GM12865 (cell line): ENCODE results near the gene MIER1.
A peak's percentile ranks its signal among the peaks of the same experiment; 100 is the strongest.
"Not testable (repeated sequence)": the region's sequence is repeated elsewhere in the genome, so short reads cannot be mapped to it uniquely, and the experiment has no call there.

Experiments used
- DNase-seq: peaks from one replicate; pipeline ENCODE4 v3.0.0; 2010; ENCODE audit warnings: low read depth
- H3K4me3 ChIP-seq: 2 replicates; pipeline ENCODE4 v1.5.1; 2011; ENCODE audit warnings: mild to moderate bottlenecking, low read depth, low read length, control low read depth
- CTCF ChIP-seq: IDR thresholded peaks from 2 replicates; pipeline ENCODE4 v1.5.1; 2011; ENCODE audit warnings: low read length, control low read depth, low read depth, inconsistent platforms; ENCODE audit not compliant: insufficient read depth; ENCODE audit errors: missing control alignments

MIER1 gene

GRCh38 chr1:66924756-66925557 is at the start of gene MIER1, which contains the start of gene DNAI4:
MIER1 (plus strand) TSS chr1:66924990; CDS start chr1:66925029, 39 bp downstream.
DNAI4 (minus strand) TSS chr1:66924856; CDS start chr1:66924831, 25 bp downstream.
- TF ChIP-seq CTCF, result peak; percentile 24
- H3K4me3 ChIP-seq, result peak within 1 kb of the TSS; percentile 96
- peak; percentile 98 for DNase-seq

DNA sequence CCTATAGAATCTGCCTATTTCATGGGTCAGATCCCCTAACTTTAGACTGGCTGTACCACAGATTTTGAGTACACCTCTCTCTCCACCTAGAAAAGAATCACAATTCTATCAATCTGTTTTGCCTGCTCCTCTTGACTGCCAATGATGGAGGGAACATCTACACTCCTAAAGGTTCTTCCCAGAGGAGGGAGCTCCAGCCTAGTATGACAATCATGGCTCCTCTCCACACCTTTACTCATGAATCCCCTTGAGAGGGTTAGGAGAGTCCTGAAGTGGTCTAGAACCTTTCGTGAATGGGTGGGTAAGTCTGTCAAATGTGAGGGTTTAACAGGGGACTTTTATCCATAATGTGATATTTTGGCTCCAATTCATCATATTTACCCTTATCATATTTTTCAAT is 48.1 kb upstream of the MIER1 start:
- no peak overlapping the region for H3K4me3 ChIP-seq
- DNase-seq, result no peak
- TF ChIP-seq CTCF, result no peak

DNA sequence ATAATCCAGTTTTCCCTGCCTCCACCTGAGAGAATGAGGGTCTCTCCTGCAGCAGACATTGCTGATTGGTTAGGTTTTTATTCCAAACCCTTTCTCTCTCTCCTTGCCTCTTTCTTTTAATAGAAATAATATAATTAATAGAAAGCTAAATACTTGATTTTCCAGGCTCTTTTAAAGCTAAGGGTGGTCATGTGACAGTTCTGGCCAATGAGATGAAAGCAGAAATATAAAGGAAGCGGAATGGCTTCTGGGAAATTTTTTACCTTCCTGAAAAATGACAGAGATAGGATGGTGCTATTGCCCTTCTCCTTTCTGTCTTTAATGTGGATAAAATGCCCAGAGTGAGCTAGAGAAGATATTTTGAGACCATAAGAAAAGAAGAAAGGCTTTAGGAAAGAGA is 35.8 kb upstream of the MIER1 start:
- DNase-seq, result no peak
- no peak for TF ChIP-seq CTCF

DNA sequence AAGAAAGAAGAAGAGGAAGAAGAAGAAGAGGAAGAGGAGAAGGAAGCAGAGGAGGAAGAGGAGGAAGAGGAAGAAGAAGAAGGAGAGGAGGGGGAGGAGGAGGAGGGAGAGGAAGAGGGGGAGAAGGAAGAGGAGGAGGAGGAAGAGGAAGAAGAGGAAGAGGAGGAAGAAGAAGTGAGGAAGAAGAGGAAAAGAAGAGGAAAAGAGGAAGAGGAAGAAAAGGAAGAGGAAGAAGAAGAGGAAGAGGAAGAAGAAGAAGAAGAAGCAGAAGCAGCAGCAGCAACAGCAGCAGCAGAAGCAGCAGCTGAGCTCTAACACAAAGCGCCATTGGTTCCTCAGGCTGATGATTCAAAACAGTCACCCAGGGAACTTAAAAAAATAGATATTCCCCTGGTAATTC is 34.2 kb upstream of the MIER1 start:
- no peak for TF ChIP-seq CTCF

More for the DNA sequence above, 35.8 kb upstream of the MIER1 start:
- no peak overlapping the region for H3K4me3 ChIP-seq

GRCh38 chr1:66893712-66894111 is 31.1 kb upstream of the MIER1 start:
- TF ChIP-seq CTCF, result no peak
- H3K4me3 ChIP-seq, result no peak overlapping the region
- no peak for DNase-seq

More for the DNA sequence above, 34.2 kb upstream of the MIER1 start:
- DNase-seq, result no peak
- H3K4me3 ChIP-seq, result no peak overlapping the region

DNA sequence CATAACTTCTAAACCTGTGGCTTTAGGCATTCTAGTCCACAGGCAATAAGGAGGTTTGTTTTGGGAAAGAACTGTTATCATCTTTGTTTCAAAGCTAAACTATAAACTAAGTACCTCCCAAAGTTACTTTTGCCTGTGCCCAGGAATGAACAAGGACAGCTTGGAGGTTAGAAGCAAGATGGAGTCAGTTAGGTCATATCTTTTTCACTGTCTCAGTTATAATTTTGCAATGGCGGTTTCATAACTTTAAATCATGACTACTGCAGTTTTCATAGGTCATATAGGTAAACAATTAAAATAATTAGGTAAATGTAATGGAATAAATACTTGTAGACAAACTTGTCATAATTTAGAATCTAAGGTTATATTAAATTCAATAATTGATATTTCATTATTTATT is 9.6 kb upstream of the MIER1 start:
- DNase-seq, H3K4me3 ChIP-seq: not testable (repeated sequence)

DNA sequence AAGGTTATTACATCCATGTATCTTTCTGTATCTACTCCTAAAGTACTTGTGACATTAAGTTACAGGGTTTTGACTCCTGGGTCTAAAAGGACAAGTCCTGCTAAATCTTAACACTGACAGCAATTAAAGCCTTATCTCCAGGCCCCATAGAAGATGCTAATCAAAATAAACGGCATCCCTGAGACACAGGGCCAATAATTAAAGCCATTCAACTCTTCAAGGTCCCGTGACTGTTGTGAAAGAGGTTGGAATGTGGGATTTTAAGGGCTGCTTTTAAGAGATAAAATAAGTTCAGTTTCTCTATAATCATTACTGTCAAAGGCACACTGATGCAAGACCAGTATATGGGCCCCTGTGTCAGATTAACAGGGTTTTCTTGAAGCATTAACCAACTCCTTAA is 8.5 kb upstream of the MIER1 start:
- DNase-seq, result no peak
- no peak for TF ChIP-seq CTCF
- H3K4me3 ChIP-seq, result no peak overlapping the region
